ENCODE measurements around the gene STOML1. TPM values are rescaled to one million over a fixed set of nuclear protein-coding genes. Genes with fewer than 3 reads are reported as not detected.

STOML1 gene
- total and polyA plus RNA-seq, 3 donors from 2014 or later = 18.2 to 25.6 (median 20.1) TPM

GRCh38 chr15:73992594-73992898 is 451 bp upstream of the STOML1 start:
- H3K36me3 ChIP-seq (ENCODE audit: low read depth, missing control alignments) = no peaks in the 10 kb centered on the region
- H3K4me1 ChIP-seq = peaks cover 53% of the 10 kb centered on the region
- intact Hi-C loops (cut with DNase I; ENCODE audit: low total_unique reads) = no loop called here
- WGBS, 2 donors = 58 to 64% methylated on average over 5 of the region's 5 CpGs
- no peaks in the 10 kb centered on the region for H3K27me3 ChIP-seq
- TF ChIP-seq POLR2A (IDR thresholded peaks at IDR 0.05) = no peak
- TF ChIP-seq, protein P1, sequence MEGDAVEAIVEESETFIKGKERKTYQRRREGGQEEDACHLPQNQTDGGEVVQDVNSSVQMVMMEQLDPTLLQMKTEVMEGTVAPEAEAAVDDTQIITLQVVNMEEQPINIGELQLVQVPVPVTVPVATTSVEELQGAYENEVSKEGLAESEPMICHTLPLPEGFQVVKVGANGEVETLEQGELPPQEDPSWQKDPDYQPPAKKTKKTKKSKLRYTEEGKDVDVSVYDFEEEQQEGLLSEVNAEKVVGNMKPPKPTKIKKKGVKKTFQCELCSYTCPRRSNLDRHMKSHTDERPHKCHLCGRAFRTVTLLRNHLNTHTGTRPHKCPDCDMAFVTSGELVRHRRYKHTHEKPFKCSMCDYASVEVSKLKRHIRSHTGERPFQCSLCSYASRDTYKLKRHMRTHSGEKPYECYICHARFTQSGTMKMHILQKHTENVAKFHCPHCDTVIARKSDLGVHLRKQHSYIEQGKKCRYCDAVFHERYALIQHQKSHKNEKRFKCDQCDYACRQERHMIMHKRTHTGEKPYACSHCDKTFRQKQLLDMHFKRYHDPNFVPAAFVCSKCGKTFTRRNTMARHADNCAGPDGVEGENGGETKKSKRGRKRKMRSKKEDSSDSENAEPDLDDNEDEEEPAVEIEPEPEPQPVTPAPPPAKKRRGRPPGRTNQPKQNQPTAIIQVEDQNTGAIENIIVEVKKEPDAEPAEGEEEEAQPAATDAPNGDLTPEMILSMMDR (IDR thresholded peaks at IDR 0.05) = no peak
- H3K4me3 ChIP-seq = peak overlapping the region in 1 of 2 donors; percentile 88
- no peak for DNase-seq
- H3K27ac ChIP-seq = peak overlapping the region; percentile 58 to 75
- H3K9me3 ChIP-seq = no peaks in the 10 kb centered on the region

DNA sequence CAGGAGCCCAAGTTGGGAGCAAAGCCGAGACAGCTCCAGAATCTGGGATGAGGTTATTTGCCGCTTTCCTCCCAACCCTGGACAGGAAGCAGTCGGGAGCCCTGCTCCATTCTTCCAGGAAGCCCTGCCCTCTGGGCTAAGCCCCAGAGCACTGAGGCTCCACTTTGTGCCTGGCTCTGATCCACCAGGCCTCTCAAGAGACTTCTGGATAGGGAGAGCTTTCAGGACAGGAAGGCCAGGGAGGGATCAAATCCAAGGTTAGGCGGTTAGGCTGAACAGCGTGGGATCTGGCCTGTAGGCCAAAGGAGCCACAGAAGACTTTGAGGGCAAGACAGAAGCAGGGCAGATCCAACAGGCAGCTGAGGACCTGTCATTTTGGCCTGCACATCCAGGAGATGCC is 835 bp downstream of the STOML1 start:
- peak overlapping the region; percentile 77 to 88 for H3K4me3 ChIP-seq
- no peaks in the 10 kb centered on the region for H3K27me3 ChIP-seq
- peak overlapping the region; percentile 73 to 75 for H3K27ac ChIP-seq
- no peaks in the 10 kb centered on the region for H3K36me3 ChIP-seq (ENCODE audit: low read depth, missing control alignments)
- peak; percentile 79 for DNase-seq
- TF ChIP-seq, protein P1 (IDR thresholded peaks at IDR 0.05) = no peak
- TF ChIP-seq POLR2A (IDR thresholded peaks at IDR 0.05) = no peak
- H3K4me1 ChIP-seq = peaks cover 48% of the 10 kb centered on the region
- intact Hi-C loops (cut with DNase I; ENCODE audit: low total_unique reads) = no loop called here
- H3K9me3 ChIP-seq = no peaks in the 10 kb centered on the region
- WGBS, 2 donors = 5 to 11% methylated on average over 4 to 5 of the region's 5 CpGs

GRCh38 chr15:73990250-73991005 is 1.7 kb downstream of the STOML1 start:
- no peaks in the 10 kb centered on the region for H3K27me3 ChIP-seq
- intact Hi-C loops (cut with DNase I; ENCODE audit: low total_unique reads) = no loop called here
- no peak overlapping the region for H3K4me3 ChIP-seq
- DNase-seq = no peak
- no peaks in the 10 kb centered on the region for H3K36me3 ChIP-seq (ENCODE audit: low read depth, missing control alignments)
- H3K4me1 ChIP-seq = peaks cover 46% of the 10 kb centered on the region
- peak overlapping the region; percentile 73 to 75 for H3K27ac ChIP-seq
- TF ChIP-seq, protein P1 (IDR thresholded peaks at IDR 0.05) = no peak
- no peak for TF ChIP-seq POLR2A (IDR thresholded peaks at IDR 0.05)
- 71 to 74% methylated on average over 9 of the region's 9 CpGs for WGBS, 2 donors
- H3K9me3 ChIP-seq = no peaks in the 10 kb centered on the region

GRCh38 chr15:73989001-73989798 is 2.9 kb downstream of the STOML1 start:
- WGBS, 2 donors = 76 to 77% methylated on average over 8 to 9 of the region's 9 CpGs
- no peak overlapping the region for H3K4me3 ChIP-seq
- H3K27ac ChIP-seq = peak overlapping the region in 1 of 2 donors; percentile 6
- no peaks in the 10 kb centered on the region for H3K27me3 ChIP-seq
- intact Hi-C loops (cut with DNase I; ENCODE audit: low total_unique reads) = loop anchor here (10.0 kb wide), 2 partner anchors 46 to 146 kb away; partner anchors contain the start of gene ISLR2
- TF ChIP-seq, protein P1 (IDR thresholded peaks at IDR 0.05) = no peak
- TF ChIP-seq POLR2A (IDR thresholded peaks at IDR 0.05) = no peak
- DNase-seq = no peak
- no peaks in the 10 kb centered on the region for H3K9me3 ChIP-seq
- H3K36me3 ChIP-seq (ENCODE audit: low read depth, missing control alignments) = no peaks in the 10 kb centered on the region
- peaks cover 51% of the 10 kb centered on the region for H3K4me1 ChIP-seq
